ENCODE measurements around the gene CCDC69. TPM values are rescaled to one million over a fixed set of nuclear protein-coding genes. Genes with fewer than 3 reads are reported as not detected.

The CCDC69 gene
- total RNA-seq, 1 donor from 2014 or later: 109 TPM

GRCh38 chr5:151137067-151137825 lies 86.6 kb downstream of the CCDC69 start:
- ChIA-PET POLR2A (interaction anchor here (1.5 to 2.1 kb wide), 3 partner anchors 11 to 86 kb away, joined by 4 to 10 read pairs (median 9); partner anchors contain the start of gene CCDC69), CTCF (interaction anchor here (1.4 to 2.1 kb wide), 3 partner anchors 11 to 26 kb away, joined by 3 to 10 read pairs (median 3); no protein-coding TSS in a partner anchor)
- TF ChIP-seq, protein P1, sequence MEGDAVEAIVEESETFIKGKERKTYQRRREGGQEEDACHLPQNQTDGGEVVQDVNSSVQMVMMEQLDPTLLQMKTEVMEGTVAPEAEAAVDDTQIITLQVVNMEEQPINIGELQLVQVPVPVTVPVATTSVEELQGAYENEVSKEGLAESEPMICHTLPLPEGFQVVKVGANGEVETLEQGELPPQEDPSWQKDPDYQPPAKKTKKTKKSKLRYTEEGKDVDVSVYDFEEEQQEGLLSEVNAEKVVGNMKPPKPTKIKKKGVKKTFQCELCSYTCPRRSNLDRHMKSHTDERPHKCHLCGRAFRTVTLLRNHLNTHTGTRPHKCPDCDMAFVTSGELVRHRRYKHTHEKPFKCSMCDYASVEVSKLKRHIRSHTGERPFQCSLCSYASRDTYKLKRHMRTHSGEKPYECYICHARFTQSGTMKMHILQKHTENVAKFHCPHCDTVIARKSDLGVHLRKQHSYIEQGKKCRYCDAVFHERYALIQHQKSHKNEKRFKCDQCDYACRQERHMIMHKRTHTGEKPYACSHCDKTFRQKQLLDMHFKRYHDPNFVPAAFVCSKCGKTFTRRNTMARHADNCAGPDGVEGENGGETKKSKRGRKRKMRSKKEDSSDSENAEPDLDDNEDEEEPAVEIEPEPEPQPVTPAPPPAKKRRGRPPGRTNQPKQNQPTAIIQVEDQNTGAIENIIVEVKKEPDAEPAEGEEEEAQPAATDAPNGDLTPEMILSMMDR (IDR thresholded peaks at IDR 0.05): no peak
- Mint-ChIP-seq H3K4me1 (peaks cover 81% of the 10 kb centered on the region), H3K4me3 (no peak overlapping the region), H3K27ac (peak overlapping the region; percentile 69), H3K36me3 (ENCODE audit: low read depth) (peaks cover 90% of the 10 kb centered on the region), H3K9me3 (no peaks in the 10 kb centered on the region), H3K27me3 (no peaks in the 10 kb centered on the region)
- intact Hi-C loops (cut with micrococcal nuclease): no loop called here
- ATAC-seq (ENCODE audit: low read depth): no peak
- no peak for DNase-seq

DNA sequence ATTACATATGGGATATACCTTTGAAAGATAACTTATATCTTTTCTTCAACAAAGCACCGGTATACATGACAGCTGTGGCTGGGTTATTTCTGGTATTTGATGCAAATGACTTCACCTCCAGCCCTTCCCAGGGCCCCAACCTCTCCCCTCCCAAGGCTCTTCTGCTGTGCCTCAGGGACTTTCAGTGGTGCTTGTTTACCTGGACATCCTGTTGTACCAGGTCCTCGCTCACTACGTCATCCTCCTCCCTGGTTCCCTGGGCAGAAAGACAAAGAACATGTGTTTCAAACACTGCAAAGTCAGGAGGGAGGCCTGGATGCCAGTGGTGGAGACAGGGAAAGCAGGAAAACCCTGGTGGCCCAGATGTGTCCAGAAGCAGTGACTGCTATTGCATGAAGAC lies 89.7 kb downstream of the CCDC69 start:
- intact Hi-C loops (cut with micrococcal nuclease): no loop called here
- H3K4me3 Mint-ChIP-seq: peak overlapping the region; percentile 45
- H3K27me3 Mint-ChIP-seq: no peaks in the 10 kb centered on the region
- H3K36me3 Mint-ChIP-seq (ENCODE audit: low read depth): peaks cover 98% of the 10 kb centered on the region
- ATAC-seq (ENCODE audit: low read depth) (peak; percentile 23), DNase-seq (no peak)
- H3K4me1 Mint-ChIP-seq: peaks cover 83% of the 10 kb centered on the region
- ChIA-PET CTCF (interaction anchor here (1.1 to 3.8 kb wide), 4 partner anchors 8 to 105 kb away, joined by 3 to 21 read pairs (median 11); no protein-coding TSS in a partner anchor), POLR2A (interaction anchor here (0.6 to 3.8 kb wide), 8 partner anchors 8 to 71 kb away, joined by 3 to 20 read pairs (median 5); partner anchors contain the start of gene ANXA6)
- TF ChIP-seq, protein P1 (IDR thresholded peaks at IDR 0.05): no peak
- H3K27ac Mint-ChIP-seq: peak overlapping the region; percentile 83
- H3K9me3 Mint-ChIP-seq: no peaks in the 10 kb centered on the region

DNA sequence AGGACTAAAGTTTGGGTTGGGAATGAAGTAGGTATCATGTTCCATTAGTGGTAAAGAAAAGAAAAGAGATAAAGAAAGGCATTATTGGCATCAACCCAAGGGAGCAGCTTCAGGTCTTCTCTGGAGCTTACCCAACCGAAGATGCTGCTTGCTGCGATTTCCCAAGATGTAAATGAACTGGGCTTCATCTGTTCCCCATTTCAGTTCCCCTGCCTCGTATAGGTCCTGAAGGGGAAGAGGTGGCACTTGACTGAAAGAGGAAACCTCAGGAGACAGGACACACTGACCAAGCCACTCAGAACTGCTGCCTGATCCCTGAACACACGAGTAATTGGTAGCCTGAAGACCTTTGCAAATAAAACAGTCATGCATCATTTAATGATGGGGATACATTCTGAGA lies 90.9 kb downstream of the CCDC69 start:
- ChIA-PET CTCF (interaction anchor here (1.7 to 3.8 kb wide), 2 partner anchors 8 to 32 kb away, joined by 6 to 18 read pairs; no protein-coding TSS in a partner anchor), POLR2A (interaction anchor here (0.9 to 3.8 kb wide), 7 partner anchors 8 to 432 kb away, joined by 3 to 20 read pairs (median 7); partner anchors contain the start of genes ANXA6 and RBM22)
- peaks cover 98% of the 10 kb centered on the region for H3K36me3 Mint-ChIP-seq (ENCODE audit: low read depth)

More for the DNA sequence above, 90.9 kb downstream of the CCDC69 start:
- H3K4me3 Mint-ChIP-seq: peak overlapping the region; percentile 41
- no peaks in the 10 kb centered on the region for H3K9me3 Mint-ChIP-seq
- no peaks in the 10 kb centered on the region for H3K27me3 Mint-ChIP-seq
- TF ChIP-seq, protein P1 (IDR thresholded peaks at IDR 0.05): no peak
- peaks cover 88% of the 10 kb centered on the region for H3K4me1 Mint-ChIP-seq
- intact Hi-C loops (cut with micrococcal nuclease): loop anchor here (1.0 kb wide), 2 partner anchors 9 to 17 kb away; no protein-coding TSS in a partner anchor
- peak overlapping the region; percentile 83 for H3K27ac Mint-ChIP-seq
- ATAC-seq (ENCODE audit: low read depth): peak; percentile 75
- no peak for DNase-seq

Other genes starting within 250 kb of the CCDC69 start
- 0.18 and 0.76 TPM in 2 replicates for gene GPX3, start 203.5 kb downstream of the CCDC69 start, total RNA-seq
- 506 and 512 TPM in 2 replicates for gene TNIP1, start 143.1 kb downstream of the CCDC69 start, total RNA-seq
- 367 and 379 TPM in 2 replicates for gene ANXA6, start 66.3 kb downstream of the CCDC69 start, total RNA-seq
- gene GM2A, start 29.1 kb upstream of the CCDC69 start, total RNA-seq: 51.3 and 53.1 TPM in 2 replicates
- gene SLC36A3, start 79.7 kb upstream of the CCDC69 start, total RNA-seq: not detected in 2 replicates
- gene SLC36A2, start 123.5 kb upstream of the CCDC69 start, total RNA-seq: not detected in 2 replicates
- 9.9 and 14.1 TPM in 2 replicates for gene SLC36A1, start 223.5 kb upstream of the CCDC69 start, total RNA-seq

Data from activated B cell treated with CpG ODN at 0.5 μM for 24 hours (primary cell).